HG02642 (cell line): ENCODE results near the gene SLC10A4.
"Not testable (repeated sequence)": the region's sequence is repeated elsewhere in the genome, so short reads cannot be mapped to it uniquely, and the experiment has no call there.

Source experiments
- ATAC-seq: cut with Tn5 transposase; IDR thresholded peaks from one replicate; pipeline ENCODE4 v1.9.1; 2021; ENCODE audit warnings: mild to moderate bottlenecking; ENCODE audit not compliant: unreplicated experiment, poor library complexity

SLC10A4 gene, protein sequence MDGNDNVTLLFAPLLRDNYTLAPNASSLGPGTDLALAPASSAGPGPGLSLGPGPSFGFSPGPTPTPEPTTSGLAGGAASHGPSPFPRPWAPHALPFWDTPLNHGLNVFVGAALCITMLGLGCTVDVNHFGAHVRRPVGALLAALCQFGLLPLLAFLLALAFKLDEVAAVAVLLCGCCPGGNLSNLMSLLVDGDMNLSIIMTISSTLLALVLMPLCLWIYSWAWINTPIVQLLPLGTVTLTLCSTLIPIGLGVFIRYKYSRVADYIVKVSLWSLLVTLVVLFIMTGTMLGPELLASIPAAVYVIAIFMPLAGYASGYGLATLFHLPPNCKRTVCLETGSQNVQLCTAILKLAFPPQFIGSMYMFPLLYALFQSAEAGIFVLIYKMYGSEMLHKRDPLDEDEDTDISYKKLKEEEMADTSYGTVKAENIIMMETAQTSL

DNA sequence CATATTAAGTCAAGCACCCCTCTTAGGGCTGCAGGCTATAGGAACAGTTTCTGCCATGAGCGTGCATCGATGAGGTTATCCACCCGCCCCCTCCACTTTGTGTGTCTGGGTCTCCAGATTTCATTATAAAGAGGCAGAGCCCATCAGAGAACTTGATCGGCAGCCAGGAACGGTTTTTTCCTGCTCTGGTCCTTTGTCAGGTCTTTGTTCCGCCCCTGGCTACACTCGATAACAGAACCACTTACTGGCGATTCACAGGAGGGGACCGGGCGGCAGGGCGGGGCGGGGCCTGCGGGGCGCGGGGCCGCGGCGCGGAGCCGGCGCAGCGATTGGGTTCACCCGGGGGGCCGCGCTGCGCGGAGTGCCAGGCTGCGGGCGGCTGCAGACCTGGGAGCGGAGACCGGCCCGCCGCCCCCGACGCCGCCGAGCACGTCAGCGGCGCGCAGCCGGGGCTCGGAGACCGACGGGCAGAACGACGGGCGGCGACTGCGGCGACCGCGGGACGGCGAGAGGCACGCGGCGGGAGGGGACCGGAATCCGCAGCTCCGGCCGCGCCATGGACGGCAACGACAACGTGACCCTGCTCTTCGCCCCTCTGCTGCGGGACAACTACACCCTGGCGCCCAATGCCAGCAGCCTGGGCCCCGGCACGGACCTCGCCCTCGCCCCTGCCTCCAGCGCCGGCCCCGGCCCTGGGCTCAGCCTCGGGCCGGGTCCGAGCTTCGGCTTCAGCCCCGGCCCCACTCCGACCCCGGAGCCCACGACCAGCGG is at the start of gene SLC10A4:
TSS of gene SLC10A4 (plus strand) at position 338 of the 771 bp plus-strand sequence. CDS start at position 557, 219 bp downstream.
- ATAC-seq = no peak

- ATAC-seq = no peak
Observed at GRCh38 chr4:48436318-48436717, 46.8 kb upstream of the SLC10A4 start.

DNA sequence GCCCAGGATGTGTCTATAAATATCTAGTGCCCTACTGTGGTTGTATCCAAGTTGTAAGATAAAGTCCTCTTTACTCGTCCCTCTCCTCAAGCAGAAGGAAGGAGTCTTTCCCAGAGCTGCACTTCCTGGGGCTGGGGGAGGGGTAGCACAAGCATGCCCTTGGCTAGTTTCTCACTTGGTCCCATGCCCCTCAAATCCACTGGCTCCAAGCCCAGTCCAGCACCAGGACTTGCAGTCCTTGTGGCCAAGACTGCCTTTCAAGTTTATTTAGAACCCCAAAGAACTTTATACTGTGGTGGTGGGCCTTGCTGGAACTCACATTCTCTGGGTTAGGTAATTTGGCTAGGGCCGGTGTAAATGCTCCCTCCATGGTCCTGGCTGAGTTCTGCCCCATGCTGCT is 43.2 kb upstream of the SLC10A4 start:
- ATAC-seq = no peak

DNA sequence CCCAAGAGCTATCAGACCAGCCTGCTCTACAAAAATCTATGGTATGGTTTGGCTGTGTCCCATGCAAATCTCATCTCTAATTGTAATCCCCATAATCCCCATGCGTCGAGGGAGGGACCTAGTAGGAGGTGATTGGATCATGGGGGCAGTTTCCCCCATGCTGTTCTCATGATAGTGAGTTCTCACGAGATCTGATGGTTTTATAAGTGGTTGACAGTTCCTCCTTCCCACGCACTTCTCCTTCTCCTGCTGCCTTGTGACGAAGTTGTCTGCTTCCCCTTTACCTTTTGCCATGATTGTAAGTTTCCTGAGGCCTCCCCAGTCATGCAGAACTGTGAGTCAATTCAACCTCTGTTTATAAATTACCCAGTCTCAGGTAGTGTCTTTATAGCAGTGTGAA is 42.2 kb upstream of the SLC10A4 start:
- ATAC-seq = not testable (repeated sequence)

- ATAC-seq = no peak
Observed at GRCh38 chr4:48445704-48446103, 37.4 kb upstream of the SLC10A4 start.

- ATAC-seq = no peak
Observed at GRCh38 chr4:48446642-48447041, 36.5 kb upstream of the SLC10A4 start.

- ATAC-seq = no peak
Observed at GRCh38 chr4:48449151-48449550, 34.0 kb upstream of the SLC10A4 start.

DNA sequence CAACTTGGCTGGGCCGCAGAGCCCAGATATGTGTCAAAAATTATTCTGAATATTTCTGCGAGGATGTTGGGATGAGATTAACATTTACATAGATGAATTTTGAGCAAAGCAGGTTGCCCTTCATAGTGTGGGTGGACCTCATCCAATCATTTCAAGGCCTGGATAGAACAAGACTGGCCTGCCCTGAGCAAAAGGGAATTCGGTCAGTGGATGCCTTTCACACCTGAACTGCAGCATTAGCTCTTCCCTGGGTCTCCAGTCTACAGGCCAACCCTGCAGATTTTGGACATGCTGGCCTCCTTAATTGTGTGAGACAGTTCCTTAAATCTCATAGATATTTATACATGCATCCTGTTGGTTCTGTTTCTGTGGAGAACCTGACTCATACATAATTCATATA is 32.4 kb upstream of the SLC10A4 start:
- ATAC-seq = no peak

GRCh38 chr4:48451656-48452055 is 31.5 kb upstream of the SLC10A4 start:
- ATAC-seq = not testable (repeated sequence)

DNA sequence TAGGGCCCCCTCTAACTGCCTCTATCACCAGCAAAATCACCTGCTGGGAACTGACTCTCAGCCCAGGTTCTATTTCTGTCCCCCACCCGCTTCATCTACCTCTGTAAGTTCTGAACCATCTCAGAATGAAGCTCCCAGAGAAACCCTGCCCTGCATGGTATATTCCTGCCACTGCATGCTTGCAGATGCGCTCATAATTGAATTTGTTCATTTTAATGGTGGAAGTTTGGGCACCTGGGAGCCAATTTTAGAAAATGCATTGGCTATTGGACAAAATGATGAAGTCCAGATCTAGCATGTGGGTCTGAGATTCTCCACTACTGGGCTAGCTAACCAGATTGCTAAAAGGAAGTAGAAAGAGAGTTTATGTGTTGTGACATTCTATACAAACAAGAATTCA is 28.6 kb upstream of the SLC10A4 start:
- ATAC-seq = no peak

DNA sequence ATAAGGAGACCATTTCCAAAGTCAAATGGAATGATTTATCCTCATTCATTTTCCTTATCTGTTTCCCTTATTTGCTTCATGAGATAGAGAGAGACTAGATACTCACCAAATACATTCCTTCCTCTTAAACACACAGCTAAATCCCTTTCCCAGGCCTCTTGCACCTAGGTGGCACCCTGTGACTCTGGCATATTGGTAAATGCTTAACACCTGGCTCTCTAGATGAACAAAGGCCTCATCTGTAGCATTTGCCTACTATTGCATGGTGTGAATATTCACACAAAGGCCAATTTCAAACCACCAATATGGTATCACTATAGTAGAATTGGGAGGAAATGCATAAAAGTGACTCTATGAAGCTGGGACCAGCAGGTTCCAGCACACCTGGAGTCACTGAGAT is 22.1 kb upstream of the SLC10A4 start:
- no peak for ATAC-seq

DNA sequence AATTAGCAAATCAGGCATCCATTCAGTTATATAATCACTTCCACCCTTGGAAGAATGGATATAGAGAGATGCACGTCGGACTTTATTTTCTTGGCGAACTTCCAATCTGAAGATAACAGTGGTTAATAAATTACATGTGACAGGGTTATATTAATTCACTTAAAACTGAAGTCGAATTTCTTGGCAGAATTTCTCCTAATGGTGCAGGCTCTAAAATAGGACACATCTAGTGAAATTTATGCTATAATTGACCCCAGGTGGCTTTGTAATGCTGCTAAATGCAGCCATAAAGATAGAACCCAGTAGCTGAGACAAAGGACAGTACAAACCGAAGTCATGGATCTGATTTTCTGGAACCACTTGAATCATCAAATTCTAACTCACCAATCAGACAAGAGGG is 20.8 kb upstream of the SLC10A4 start:
- ATAC-seq = no peak

DNA sequence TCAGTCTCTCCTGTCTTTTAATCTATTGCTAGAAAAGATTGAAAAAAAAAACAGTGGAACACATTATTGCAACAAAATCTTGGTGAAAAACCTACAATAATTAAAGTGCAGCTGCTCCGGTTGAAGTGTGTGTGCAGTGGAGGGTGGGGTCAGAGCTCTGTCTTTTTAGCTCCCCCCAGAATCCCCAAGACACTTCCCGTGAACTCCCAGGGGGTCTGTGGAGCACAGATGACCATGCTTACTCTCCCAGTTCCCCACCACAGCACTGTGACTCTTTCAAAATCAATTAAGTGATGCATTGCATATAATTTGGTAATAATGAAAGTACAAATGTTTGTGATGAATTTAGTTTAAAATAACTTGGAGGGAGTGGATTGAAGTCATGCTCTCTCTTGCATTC is 15.7 kb upstream of the SLC10A4 start:
- no peak for ATAC-seq

GRCh38 chr4:48467891-48468290 is 15.3 kb upstream of the SLC10A4 start:
- ATAC-seq = no peak

- ATAC-seq = no peak
Observed at GRCh38 chr4:48470137-48470536, 13.0 kb upstream of the SLC10A4 start.

DNA sequence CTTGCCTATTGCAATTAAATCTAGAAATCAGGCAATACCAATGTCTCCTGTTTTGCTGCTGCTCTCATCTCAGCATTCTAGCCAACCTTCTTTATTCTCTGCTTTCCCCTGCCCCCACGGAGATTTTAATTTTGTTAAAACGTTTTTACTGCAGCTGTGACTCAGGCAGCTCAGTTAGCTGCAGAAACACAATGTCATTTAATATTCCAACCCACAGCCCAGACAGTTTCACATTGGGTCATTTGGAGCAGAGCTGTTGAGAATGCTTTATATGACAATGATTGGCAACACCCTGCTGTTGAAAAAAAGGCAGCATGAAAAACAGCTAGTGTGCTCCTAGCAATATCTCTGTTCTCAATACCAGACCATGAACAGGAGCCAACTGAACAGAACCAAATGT is 12.6 kb upstream of the SLC10A4 start:
- no peak for ATAC-seq

- ATAC-seq = no peak
Observed at GRCh38 chr4:48472794-48473193, 10.3 kb upstream of the SLC10A4 start.

- no peak for ATAC-seq
Observed at GRCh38 chr4:48475770-48476169, 7.4 kb upstream of the SLC10A4 start.

DNA sequence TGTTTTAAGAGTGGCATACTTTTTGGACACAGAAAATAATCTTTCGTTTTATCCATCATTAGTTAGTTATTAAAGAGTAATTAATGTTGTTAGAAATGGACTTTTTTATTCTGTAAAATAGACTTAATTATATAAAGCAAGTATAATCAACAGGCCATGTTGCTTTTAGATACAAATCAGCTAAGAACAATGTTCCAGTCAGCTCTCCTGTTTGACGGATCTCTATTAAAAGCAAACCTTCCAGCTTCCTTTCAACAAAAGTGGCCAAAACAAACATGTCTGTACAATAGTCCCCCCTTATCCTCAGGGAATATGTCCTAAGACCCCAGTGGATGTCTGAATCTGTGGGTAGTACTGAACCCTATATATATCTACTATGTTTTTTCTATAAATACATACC is 4.9 kb upstream of the SLC10A4 start:
- ATAC-seq = no peak

- ATAC-seq = no peak
Observed at GRCh38 chr4:48481581-48481980, 1.6 kb upstream of the SLC10A4 start.

- no peak for ATAC-seq
Observed at GRCh38 chr4:48483777-48484493, 792 bp downstream of the SLC10A4 start.
